ENCODE results near the gene APOBR. TPM values are rescaled to one million over a fixed set of nuclear protein-coding genes. Genes with fewer than 3 reads are reported as not detected.
"Not testable (repeated sequence)": the region's sequence is repeated elsewhere in the genome, so short reads cannot be mapped to it uniquely, and the experiment has no call there.

Gene APOBR
- total and polyA plus RNA-seq, 10 of the 15 experiments (the other 5 are each of a cell fraction or from before 2014, with no cell fraction given) = 0.04 to 2.5 (median 0.54) TPM; not detected in 1

DNA sequence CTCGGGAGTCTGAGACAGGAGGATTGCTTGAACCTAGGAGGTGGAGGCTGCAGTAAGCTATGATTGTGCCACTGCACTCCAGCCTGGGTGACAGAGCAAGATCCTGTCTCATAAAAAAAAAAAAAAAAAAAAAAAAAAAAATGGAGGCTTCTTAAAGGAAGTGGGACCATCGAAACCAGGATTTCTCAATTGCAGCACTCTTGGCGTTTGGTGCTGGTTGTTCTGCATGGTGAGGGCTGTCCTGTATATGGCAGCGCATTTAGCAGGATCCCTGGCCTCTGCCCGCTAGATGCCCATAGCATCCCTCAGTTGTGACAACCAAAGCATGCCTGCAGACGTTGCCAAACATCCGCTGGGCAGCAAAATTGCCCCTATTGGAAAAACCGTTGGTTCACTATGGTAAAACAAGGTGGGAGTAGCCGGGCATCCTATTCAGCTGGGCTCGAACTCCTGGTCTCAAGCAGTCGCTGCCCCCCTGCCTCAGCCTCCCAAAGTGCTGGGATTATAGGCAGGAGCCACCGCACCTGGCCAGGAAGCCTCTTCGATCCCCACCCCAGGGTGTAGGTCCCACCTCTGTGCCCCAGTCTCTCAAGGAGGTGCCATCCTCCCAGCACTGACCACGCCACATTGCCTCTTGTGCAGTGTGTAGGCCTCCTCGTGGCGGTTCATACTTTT is 15.8 kb upstream of the APOBR start:
- Histone ChIP-seq H3K27ac (ENCODE audit: control insufficient read depth, insufficient read depth) (no peak overlapping the region), H4K20me1 (ENCODE audit: control insufficient read depth, insufficient read depth) (no peaks in the 10 kb centered on the region), H3K4me3 (no peak overlapping the region), H2AFZ (ENCODE audit: control insufficient read depth, low read depth, low read length) (no peak overlapping the region), H3K79me2 (ENCODE audit: control insufficient read depth, insufficient read depth, low read length) (no peaks in the 10 kb centered on the region), H3K4me1 (ENCODE audit: control insufficient read depth, insufficient read depth, low read length) (no peaks in the 10 kb centered on the region; the same call in 1 of the 2 replicates), H3K9ac (ENCODE audit: control insufficient read depth, insufficient read depth, low read length) (no peak overlapping the region), H3K9me3 (replicated peaks; ENCODE audit: control insufficient read depth, insufficient read depth, low read length) (no peaks in the 10 kb centered on the region), H3K4me2 (ENCODE audit: control insufficient read depth, insufficient read depth) (no peak overlapping the region), H3K27me3 (replicated peaks in 1 of 2; ENCODE audit: control insufficient read depth in 2 of 2, insufficient read depth in 2 of 2, low read length in 1 of 2) (no peaks in the 10 kb centered on the region), H3K36me3 (ENCODE audit: control insufficient read depth in 2 of 2, insufficient read depth in 2 of 2, low read length in 1 of 2) (peaks cover 0 to 2% of the 10 kb centered on the region in 2 experiments; a peak in 2 of 4 replicates)
- ATAC-seq = no peak
- RAD21 ChIA-PET (ENCODE audit: unreplicated experiment) = no interaction called here
- WGBS (ENCODE audit: insufficient coverage, insufficient replicate concordance, low lambda C conversion rate, missing lambda C conversion rate) = 95% methylated on average over 16 of the region's 16 CpGs
- FAIRE-seq = no peak
- POLR2A ChIA-PET = no interaction called here
- SMC1A ChIA-PET (ENCODE audit: uncharacterized antibody, unreplicated experiment) = no interaction called here
- TF ChIP-seq NFYB (IDR thresholded peaks at IDR 0.05; ENCODE audit: insufficient read depth, low read depth, low read length) = no peak
- DNase-seq (ENCODE audit: low read depth, low spot score) = no peak
- BruUV-seq (replicated peaks) = no TSS peak
- in situ Hi-C loops (cut with MboI) = no loop called here
- CTCF ChIA-PET = no interaction called here
- intact Hi-C loops (cut with micrococcal nuclease; ENCODE audit: unreplicated experiment) = no loop called here

DNA sequence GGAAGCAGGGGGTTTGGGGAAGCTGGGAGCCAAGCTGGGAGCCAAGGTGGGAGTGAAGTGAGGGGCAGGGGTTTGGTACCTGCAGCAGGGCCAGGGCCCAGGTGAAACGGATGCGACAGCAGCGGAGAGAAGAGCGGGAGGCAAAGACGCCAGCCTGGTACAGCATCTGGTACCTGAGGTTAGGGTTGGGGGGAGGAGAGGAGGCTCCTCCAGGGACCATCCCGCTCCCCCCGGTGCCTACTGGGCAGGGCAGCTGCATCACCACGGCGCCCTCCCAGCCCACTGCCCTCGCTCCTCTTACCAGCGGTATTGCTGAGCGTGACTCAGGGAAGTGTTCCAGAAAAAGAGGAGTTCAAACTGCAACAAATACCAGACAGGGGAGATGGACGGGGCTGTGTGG is 12.4 kb upstream of the APOBR start:
- Histone ChIP-seq H3K9me3 (replicated peaks; ENCODE audit: control insufficient read depth, insufficient read depth, low read length) (no peaks in the 10 kb centered on the region), H3K27ac (ENCODE audit: control insufficient read depth, insufficient read depth) (no peak overlapping the region), H4K20me1 (ENCODE audit: control insufficient read depth, insufficient read depth) (no peaks in the 10 kb centered on the region), H3K79me2 (ENCODE audit: control insufficient read depth, insufficient read depth, low read length) (no peaks in the 10 kb centered on the region), H3K4me1 (ENCODE audit: control insufficient read depth, insufficient read depth, low read length) (no peaks in the 10 kb centered on the region), H3K9ac (ENCODE audit: control insufficient read depth, insufficient read depth, low read length) (no peak overlapping the region), H3K27me3 (replicated peaks in 1 of 2; ENCODE audit: control insufficient read depth in 2 of 2, insufficient read depth in 2 of 2, low read length in 1 of 2) (no peaks in the 10 kb centered on the region), H2AFZ (ENCODE audit: control insufficient read depth, low read depth, low read length) (no peak overlapping the region), H3K4me3 (no peak overlapping the region), H3K4me2 (ENCODE audit: control insufficient read depth, insufficient read depth) (no peak overlapping the region), H3K36me3 (ENCODE audit: control insufficient read depth in 2 of 2, insufficient read depth in 2 of 2, low read length in 1 of 2) (peaks cover 0 to 2% of the 10 kb centered on the region in 2 experiments; a peak in 3 of 4 replicates)
- ChIA-PET POLR2A (no interaction called here), CTCF (no interaction called here), RAD21 (ENCODE audit: unreplicated experiment) (no interaction called here), SMC1A (ENCODE audit: uncharacterized antibody, unreplicated experiment) (no interaction called here)
- FAIRE-seq (no peak), DNase-seq (ENCODE audit: low read depth, low spot score) (no peak), ATAC-seq (no peak)
- in situ Hi-C loops (cut with MboI) (no loop called here), intact Hi-C loops (cut with micrococcal nuclease; ENCODE audit: unreplicated experiment) (no loop called here)
- BruUV-seq (replicated peaks) = no TSS peak
- TF ChIP-seq, protein P1, sequence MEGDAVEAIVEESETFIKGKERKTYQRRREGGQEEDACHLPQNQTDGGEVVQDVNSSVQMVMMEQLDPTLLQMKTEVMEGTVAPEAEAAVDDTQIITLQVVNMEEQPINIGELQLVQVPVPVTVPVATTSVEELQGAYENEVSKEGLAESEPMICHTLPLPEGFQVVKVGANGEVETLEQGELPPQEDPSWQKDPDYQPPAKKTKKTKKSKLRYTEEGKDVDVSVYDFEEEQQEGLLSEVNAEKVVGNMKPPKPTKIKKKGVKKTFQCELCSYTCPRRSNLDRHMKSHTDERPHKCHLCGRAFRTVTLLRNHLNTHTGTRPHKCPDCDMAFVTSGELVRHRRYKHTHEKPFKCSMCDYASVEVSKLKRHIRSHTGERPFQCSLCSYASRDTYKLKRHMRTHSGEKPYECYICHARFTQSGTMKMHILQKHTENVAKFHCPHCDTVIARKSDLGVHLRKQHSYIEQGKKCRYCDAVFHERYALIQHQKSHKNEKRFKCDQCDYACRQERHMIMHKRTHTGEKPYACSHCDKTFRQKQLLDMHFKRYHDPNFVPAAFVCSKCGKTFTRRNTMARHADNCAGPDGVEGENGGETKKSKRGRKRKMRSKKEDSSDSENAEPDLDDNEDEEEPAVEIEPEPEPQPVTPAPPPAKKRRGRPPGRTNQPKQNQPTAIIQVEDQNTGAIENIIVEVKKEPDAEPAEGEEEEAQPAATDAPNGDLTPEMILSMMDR (IDR thresholded peaks at IDR 0.05 in 2 of 3, conservative IDR thresholded peaks at IDR 0.05 in 1 of 3; ENCODE audit: control insufficient read depth in 2 of 3, extremely low read depth in 1 of 3, insufficient read depth in 1 of 3, low read depth in 3 of 3, low read length in 3 of 3) = no peak
- TF ChIP-seq TBL1XR1 (IDR thresholded peaks at IDR 0.05; ENCODE audit: low read depth, low read length) (no peak), MYB (IDR thresholded peaks at IDR 0.05; ENCODE audit: borderline replicate concordance, low read depth, low read length) (no peak), NFIC (IDR thresholded peaks at IDR 0.05; ENCODE audit: low read depth, low read length) (no peak), SP1 (IDR thresholded peaks at IDR 0.05; ENCODE audit: low read depth, low read length) (no peak), IKZF2 (IDR thresholded peaks at IDR 0.05) (no peak), JUND (IDR thresholded peaks at IDR 0.05; ENCODE audit: low read depth, low read length) (no peak), POLR2AphosphoS5 (IDR thresholded peaks at IDR 0.05; ENCODE audit: low read length) (no peak)
- over 99% methylated on average over 13 of the region's 13 CpGs for WGBS (ENCODE audit: insufficient coverage, insufficient replicate concordance, low lambda C conversion rate, missing lambda C conversion rate)

DNA sequence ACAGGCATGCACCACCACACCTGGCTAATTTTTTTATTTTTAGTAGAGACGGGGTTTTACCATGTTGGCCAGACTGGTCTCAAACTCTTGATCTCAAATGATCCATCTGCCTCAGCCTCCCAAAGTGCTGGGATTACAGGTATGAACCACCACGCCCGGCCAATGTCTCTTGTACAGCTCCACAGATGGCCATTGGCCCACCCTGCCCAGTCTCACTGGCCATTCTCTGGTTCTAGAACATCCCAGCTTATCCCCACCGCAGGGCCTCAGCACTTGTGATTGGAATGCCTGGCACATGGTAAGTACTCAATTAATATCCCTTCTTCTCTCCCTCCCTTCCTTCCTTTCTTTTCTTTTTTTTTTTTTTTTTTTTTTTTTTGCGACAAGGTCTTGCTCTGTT is 11.1 kb upstream of the APOBR start:
- ChIA-PET SMC1A (ENCODE audit: uncharacterized antibody, unreplicated experiment) (interaction anchor here (0.8 kb wide), 1 partner anchor 11 kb away, joined by 3 read pairs; the partner anchor contains the start of gene NPIPB7), CTCF (interaction anchor here (1.8 kb wide), 1 partner anchor 11 kb away, joined by 5 read pairs; the partner anchor contains the start of gene APOBR), POLR2A (interaction anchor here (0.7 kb wide), 1 partner anchor 127 kb away, joined by 5 read pairs; no protein-coding TSS in a partner anchor)
- H3K36me3 ChIP-seq (ENCODE audit: control insufficient read depth in 2 of 2, insufficient read depth in 2 of 2, low read length in 1 of 2); H3K4me3 ChIP-seq; H3K4me1 ChIP-seq (ENCODE audit: control insufficient read depth, insufficient read depth, low read length); in situ Hi-C loops (cut with MboI); H3K27ac ChIP-seq (ENCODE audit: control insufficient read depth, insufficient read depth); BruUV-seq (replicated peaks); H3K9me3 ChIP-seq (replicated peaks; ENCODE audit: control insufficient read depth, insufficient read depth, low read length); FAIRE-seq; H3K9ac ChIP-seq (ENCODE audit: control insufficient read depth, insufficient read depth, low read length); H3K4me2 ChIP-seq (ENCODE audit: control insufficient read depth, insufficient read depth); H2AFZ ChIP-seq (ENCODE audit: control insufficient read depth, low read depth, low read length); RAD21 ChIA-PET (ENCODE audit: unreplicated experiment); H3K27me3 ChIP-seq (replicated peaks in 1 of 2; ENCODE audit: control insufficient read depth in 2 of 2, insufficient read depth in 2 of 2, low read length in 1 of 2); H4K20me1 ChIP-seq (ENCODE audit: control insufficient read depth, insufficient read depth); H3K79me2 ChIP-seq (ENCODE audit: control insufficient read depth, insufficient read depth, low read length); DNase-seq (ENCODE audit: low read depth, low spot score); ATAC-seq; intact Hi-C loops (cut with micrococcal nuclease; ENCODE audit: unreplicated experiment): not testable (repeated sequence)
- WGBS (ENCODE audit: insufficient coverage, insufficient replicate concordance, low lambda C conversion rate, missing lambda C conversion rate) = 97% methylated on average over 5 of the region's 5 CpGs

Data from GM12878 (cell line).